Activated T-helper 1 cell treated with anti-CD3 and anti-CD28 coated beads, Interleukin-2, amount 50 U/mL, for 16 hours (primary cell): ENCODE measurements around the gene CR1.
"Not testable (repeated sequence)": the region's sequence is repeated elsewhere in the genome, so short reads cannot be mapped to it uniquely, and the experiment has no call there.

Experiments used
- DNase-seq, 2 donors: peaks; one replicate each; pipeline ENCODE4 v3.0.0-alpha.2; 2020; ENCODE audit warnings: low read depth in 1 of 2, low spot score in 1 of 2

The CR1 gene

GRCh38 chr1:207639362-207639761, 143.4 kb downstream of the CR1 start:
- DNase-seq, result not testable (repeated sequence)

- DNase-seq, result no peak
These were observed 148.4 kb downstream of the CR1 start for GRCh38 chr1:207644166-207644851.

GRCh38 chr1:207644852-207645634, 149.1 kb downstream of the CR1 start, which contains the start of gene CR1L:
TSS of gene CR1L (plus strand) at chr1:207645133. CDS start at chr1:207645234, 101 bp downstream.
- DNase-seq, result peak; percentile 27 to 47

- DNase-seq, result no peak
These were observed 149.7 kb downstream of the CR1 start for GRCh38 chr1:207645635-207646081.

- no peak for DNase-seq
These were observed 150.2 kb downstream of the CR1 start for GRCh38 chr1:207646171-207646570.

GRCh38 chr1:207646944-207647579, 151.1 kb downstream of the CR1 start:
- no peak for DNase-seq

- no peak for DNase-seq
These were observed 151.8 kb downstream of the CR1 start for GRCh38 chr1:207647671-207648333.

GRCh38 chr1:207648334-207649209, 152.6 kb downstream of the CR1 start:
- no peak for DNase-seq

- no peak for DNase-seq
These were observed 153.3 kb downstream of the CR1 start for GRCh38 chr1:207649210-207649753.

GRCh38 chr1:207649865-207650580, 154.1 kb downstream of the CR1 start:
- DNase-seq, result no peak

- DNase-seq, result no peak
These were observed 155.6 kb downstream of the CR1 start for GRCh38 chr1:207651583-207651982.

- no peak for DNase-seq
These were observed 158.4 kb downstream of the CR1 start for GRCh38 chr1:207654320-207654719.

- no peak for DNase-seq
These were observed 162.5 kb downstream of the CR1 start for GRCh38 chr1:207658408-207658807.

- DNase-seq, result no peak
These were observed 163.0 kb downstream of the CR1 start for GRCh38 chr1:207658904-207659485.

- no peak for DNase-seq
These were observed 163.7 kb downstream of the CR1 start for GRCh38 chr1:207659545-207660153.

- not testable (repeated sequence) for DNase-seq
These were observed 165.5 kb downstream of the CR1 start for GRCh38 chr1:207661420-207661819.

- DNase-seq, result no peak
These were observed 170.4 kb downstream of the CR1 start for GRCh38 chr1:207666342-207666741.

GRCh38 chr1:207669528-207670009, 173.6 kb downstream of the CR1 start:
- DNase-seq, result no peak
